GM18499 (cell line): ENCODE measurements around the gene JPT1.

Experiments
- ATAC-seq: cut with Tn5 transposase; IDR thresholded peaks from one replicate; pipeline ENCODE4 v1.9.1; 2021; ENCODE audit warnings: moderate number of reproducible peaks; ENCODE audit not compliant: insufficient read depth, unreplicated experiment

The JPT1 gene

GRCh38 chr17:75109407-75110233 is 44.7 kb downstream of the JPT1 start, which contains the start of gene ARMC7:
Gene ARMC7, plus strand, starts transcription at chr17:75109969. Its CDS starts 320 bp downstream, at chr17:75110289.
- no peak for ATAC-seq

GRCh38 chr17:75109046-75109406 is 45.3 kb downstream of the JPT1 start:
- no peak for ATAC-seq

GRCh38 chr17:75108193-75108592 is 46.1 kb downstream of the JPT1 start:
- no peak for ATAC-seq

GRCh38 chr17:75105126-75106080 is 48.9 kb downstream of the JPT1 start:
- no peak for ATAC-seq

GRCh38 chr17:75103601-75104554 is 50.4 kb downstream of the JPT1 start:
- ATAC-seq = no peak

GRCh38 chr17:75102385-75102821 is 51.9 kb downstream of the JPT1 start:
- no peak for ATAC-seq

GRCh38 chr17:75099881-75100595 is 54.3 kb downstream of the JPT1 start:
- ATAC-seq = no peak

GRCh38 chr17:75098861-75099260 is 55.5 kb downstream of the JPT1 start:
- no peak for ATAC-seq

GRCh38 chr17:75097865-75098264 is 56.4 kb downstream of the JPT1 start:
- no peak for ATAC-seq

GRCh38 chr17:75096082-75096625 is 58.2 kb downstream of the JPT1 start:
- ATAC-seq = no peak

- no peak for ATAC-seq
These were observed 59.4 kb downstream of the JPT1 start for GRCh38 chr17:75094871-75095399.

GRCh38 chr17:75093548-75094158 is 60.7 kb downstream of the JPT1 start:
- no peak for ATAC-seq

- ATAC-seq = no peak
These were observed 62.4 kb downstream of the JPT1 start for GRCh38 chr17:75091855-75092327.

GRCh38 chr17:75090871-75091854 is 63.1 kb downstream of the JPT1 start:
- no peak for ATAC-seq

- no peak for ATAC-seq
These were observed 65.6 kb downstream of the JPT1 start for GRCh38 chr17:75088465-75089417.
